Activated T-cell treated with anti-CD3 and anti-CD28 coated beads, Interleukin-2, amount 50 U/mL, for 48 hours (primary cell): Measurements from ENCODE around the gene PTPRM.

Source experiments
- DNase-seq, 2 experiments: peaks; one replicate each; pipeline ENCODE4 v3.0.0-alpha.2; 2020

The PTPRM gene

GRCh38 chr18:8081267-8081666 lies 514.2 kb downstream of the PTPRM start:
- DNase-seq, result no peak

DNA sequence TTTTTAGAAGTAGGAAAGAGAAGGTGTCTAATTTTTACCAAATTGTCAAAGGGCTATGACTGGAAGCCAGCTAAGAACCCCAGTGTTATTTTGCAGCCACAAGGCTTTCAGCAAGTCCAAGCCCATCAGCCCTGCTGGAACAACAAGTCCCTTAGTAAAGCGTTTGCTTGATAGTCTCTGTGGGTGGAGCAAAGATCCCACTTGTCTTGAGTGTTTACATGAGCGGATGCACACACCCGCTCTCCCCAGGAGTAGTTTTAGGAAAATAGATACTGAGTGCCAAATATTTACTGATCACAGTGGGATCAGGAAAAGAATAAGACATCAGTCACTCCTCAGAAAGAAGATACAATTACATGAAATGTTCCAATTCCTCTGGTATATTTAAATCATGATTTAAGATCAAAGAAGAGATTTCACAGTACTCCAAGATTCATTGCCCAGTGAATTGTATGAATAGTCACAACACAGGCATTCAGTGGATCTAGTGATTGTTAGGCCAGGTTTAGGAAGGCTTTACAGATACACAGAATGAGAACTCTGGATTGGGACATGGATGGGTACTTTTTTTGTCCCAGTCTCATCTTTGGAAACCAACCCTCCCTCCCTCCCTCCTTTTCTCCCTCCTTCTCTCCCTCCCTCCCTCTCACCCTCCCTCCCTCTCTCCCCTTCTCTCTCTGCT lies 514.9 kb downstream of the PTPRM start:
- no peak for DNase-seq

DNA sequence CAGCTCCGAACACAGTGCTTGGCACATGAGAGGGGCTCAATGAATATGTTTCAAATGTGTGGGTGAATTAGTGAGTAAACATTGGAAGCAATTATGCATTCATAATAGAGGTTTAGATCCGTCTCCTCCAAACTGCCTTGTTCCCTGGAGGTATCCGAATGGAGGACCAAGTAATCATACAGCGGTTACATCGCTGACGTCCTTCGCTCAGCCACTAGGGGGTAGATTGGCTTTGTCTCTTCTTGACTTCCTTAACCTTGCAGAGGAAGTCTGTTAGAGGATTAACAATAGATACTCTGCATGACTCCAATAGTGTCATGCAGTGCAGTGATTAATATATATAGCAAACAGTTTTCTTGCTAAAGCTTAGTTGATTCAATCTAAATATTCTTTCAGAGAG lies 517.0 kb downstream of the PTPRM start:
- DNase-seq, result no peak

- no peak for DNase-seq
These were observed 521.5 kb downstream of the PTPRM start for GRCh38 chr18:8088626-8089025.

DNA sequence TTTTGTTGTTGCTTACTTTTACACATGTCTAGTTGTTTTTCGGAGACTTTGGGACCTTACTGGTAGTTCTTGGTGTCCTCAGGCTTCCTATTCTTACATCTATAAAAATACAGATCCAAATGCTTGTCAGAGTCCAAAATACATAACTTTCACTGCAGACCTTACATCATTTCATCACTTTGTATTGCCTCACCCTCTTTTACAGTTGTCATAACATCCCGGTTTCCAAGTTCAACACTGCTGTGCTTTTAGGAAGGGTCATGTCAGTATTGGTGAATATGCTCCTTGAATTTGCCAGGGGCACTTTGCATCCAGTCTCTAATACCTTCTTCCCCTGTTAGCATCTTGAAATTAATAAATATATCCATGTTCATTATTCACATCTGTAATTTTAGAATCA lies 523.9 kb downstream of the PTPRM start:
- DNase-seq, result no peak

DNA sequence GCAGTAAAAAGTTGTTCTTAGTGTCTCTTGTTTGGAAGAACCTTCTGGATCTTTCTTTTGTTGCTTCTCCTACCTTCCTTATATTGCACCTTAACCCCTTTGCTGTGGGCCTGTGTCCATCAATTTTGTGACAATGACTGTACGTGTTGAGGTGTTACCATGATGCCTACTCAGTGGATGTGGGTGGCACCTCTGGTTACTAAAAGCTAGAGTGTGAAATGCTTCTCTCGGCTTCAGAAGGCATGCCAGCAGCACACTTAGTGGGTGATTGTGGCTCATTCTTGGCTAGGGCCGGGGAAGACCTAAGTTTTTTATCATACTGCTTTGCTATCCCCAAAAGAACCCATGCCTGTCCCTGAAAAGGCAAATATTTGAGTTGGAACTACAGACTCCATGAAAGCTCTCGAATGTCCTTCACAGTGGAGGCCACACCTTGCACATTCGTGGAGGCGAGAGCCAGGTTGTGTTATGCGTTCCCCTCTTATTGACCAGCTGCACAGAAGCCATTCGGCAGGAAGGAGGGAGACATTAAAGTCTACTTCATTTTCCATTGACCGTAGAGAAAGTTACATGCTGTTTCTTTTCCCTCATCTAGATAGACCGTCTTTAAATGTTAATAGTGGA lies 528.9 kb downstream of the PTPRM start:
- no peak for DNase-seq

DNA sequence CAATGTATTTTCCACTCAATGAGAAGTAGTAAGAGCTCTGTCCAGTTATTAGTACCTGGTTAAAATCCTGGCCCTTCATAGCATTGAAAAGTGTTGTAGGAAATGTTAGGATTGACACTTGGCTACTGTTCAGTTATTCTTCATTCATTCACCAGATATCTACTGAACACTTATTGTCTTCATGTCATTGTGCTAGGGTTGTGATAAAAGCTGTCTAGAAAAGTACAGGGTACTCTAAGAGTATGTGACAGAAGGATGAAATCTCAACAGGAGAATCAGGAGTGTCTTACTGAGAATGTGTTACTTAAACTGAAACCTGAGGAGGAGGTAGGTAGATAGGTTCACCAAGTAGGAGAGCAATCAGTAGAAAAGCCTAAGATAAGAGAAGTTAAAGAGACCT lies 530.3 kb downstream of the PTPRM start:
- DNase-seq, result no peak

- no peak for DNase-seq
These were observed 530.8 kb downstream of the PTPRM start for GRCh38 chr18:8097927-8098326.

- DNase-seq, result no peak
These were observed 539.5 kb downstream of the PTPRM start for GRCh38 chr18:8106603-8107002.

- no peak for DNase-seq
These were observed 540.3 kb downstream of the PTPRM start for GRCh38 chr18:8107426-8107825.

DNA sequence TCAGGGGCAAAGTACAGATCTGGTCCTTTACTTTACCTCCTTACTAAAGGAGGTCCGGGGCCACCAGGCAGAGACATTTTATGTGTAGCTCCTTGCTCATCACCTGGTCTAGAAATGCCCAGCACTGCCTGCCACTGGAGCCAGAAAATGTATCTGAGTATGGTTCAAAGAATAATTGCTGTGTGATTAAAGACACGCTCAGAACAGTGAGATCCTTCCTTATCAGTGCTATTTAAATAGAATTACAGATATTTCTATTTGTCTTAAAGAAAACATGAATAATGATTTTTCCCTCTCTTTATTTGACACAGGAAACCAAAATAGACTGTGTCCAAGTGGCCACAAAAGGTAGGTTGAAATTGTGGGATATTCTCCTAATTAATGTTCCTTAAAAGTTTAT lies 547.4 kb downstream of the PTPRM start:
- no peak for DNase-seq

GRCh38 chr18:8116341-8117005 lies 549.4 kb downstream of the PTPRM start:
- no peak for DNase-seq

DNA sequence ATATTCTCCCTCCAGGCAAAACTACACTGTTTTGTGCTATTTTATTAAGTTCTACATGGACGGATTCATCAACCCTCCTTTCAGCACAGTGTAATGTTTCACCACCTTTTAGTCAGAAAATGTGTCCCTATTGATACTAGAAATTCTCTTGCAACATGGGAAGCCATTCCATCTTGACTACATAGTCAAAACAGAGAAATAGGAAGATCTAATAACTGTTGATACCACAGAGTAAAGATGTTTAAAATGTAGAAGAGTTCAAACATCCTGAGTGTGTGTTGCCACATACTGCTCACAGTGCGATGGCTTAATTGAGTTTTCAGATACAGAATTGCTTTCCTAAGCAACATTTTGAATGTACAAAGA lies 549.9 kb downstream of the PTPRM start:
- DNase-seq, result no peak

DNA sequence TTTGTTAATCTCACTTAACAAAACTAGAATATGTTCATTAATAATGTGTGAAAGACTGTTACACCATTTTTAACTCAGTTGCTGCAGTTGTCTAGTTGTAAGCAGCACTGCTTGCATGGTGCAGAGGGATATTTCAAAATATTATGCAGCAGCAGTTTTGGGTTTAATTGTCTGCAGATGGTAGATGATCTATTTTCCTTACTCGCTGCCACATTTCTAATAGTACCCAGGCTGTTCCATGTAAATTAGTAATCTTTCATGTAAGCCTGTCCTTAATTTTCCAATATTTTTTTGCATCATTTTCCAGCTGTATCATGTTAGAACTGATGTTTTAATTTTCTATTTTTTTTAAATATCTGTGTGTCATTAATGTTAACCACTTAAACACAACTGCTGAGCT lies 554.0 kb downstream of the PTPRM start:
- DNase-seq, result no peak

GRCh38 chr18:8121942-8122480 lies 554.9 kb downstream of the PTPRM start:
- DNase-seq, result no peak

- no peak for DNase-seq
These were observed 557.4 kb downstream of the PTPRM start for GRCh38 chr18:8124232-8125146.

DNA sequence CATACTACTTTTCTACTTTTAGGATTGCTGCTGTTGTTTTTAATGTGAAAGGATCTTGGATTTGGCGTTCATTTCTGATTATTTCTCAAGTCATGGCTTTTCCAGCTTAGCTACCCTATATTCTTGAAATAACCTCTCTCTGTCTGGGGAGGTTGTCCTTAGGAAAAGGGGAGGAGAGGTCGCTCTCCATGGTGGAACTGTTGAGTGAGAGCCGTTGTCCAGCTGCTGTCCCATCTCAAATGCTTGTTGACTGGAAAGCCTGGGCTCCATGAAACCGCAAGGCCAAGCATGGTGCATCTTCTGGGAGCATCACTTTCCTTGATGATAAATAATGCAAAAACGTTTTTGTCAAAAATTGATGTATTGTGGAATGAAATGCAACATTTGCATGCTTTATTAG lies 563.0 kb downstream of the PTPRM start:
- DNase-seq, result no peak

GRCh38 chr18:8133032-8133431 lies 565.9 kb downstream of the PTPRM start:
- DNase-seq, result no peak

- no peak for DNase-seq
These were observed 566.8 kb downstream of the PTPRM start for GRCh38 chr18:8133888-8134287.

DNA sequence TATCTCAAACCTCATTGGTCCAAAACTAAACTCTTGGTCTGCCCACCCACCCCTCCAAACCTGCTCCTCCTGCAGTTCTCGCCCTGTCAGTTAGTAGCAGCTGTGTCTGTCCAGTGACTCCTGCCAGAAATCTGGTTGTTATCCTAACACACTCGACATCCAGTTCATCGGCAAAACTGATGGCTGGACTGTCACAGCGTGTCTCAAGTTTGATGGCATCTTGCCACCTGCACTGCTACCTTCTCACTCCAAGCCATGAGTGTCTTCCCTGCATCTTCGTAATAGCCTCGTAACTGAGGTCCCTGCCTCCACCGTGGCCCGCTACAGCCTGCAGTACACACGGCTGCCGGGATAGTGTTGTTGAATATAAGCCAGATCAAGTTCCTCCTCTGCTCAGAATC lies 572.0 kb downstream of the PTPRM start:
- no peak for DNase-seq

- DNase-seq, result no peak
These were observed 572.8 kb downstream of the PTPRM start for GRCh38 chr18:8139891-8140406.

GRCh38 chr18:8140841-8141501 lies 573.9 kb downstream of the PTPRM start:
- no peak for DNase-seq
